NCI-H2171 (cell line): Measurements from ENCODE around the gene EVC.

Experiments used
- DNase-seq: peaks from one replicate; lab custom pipeline; 2025; lab: John Stamatoyannopoulos, UW

Gene EVC

DNA sequence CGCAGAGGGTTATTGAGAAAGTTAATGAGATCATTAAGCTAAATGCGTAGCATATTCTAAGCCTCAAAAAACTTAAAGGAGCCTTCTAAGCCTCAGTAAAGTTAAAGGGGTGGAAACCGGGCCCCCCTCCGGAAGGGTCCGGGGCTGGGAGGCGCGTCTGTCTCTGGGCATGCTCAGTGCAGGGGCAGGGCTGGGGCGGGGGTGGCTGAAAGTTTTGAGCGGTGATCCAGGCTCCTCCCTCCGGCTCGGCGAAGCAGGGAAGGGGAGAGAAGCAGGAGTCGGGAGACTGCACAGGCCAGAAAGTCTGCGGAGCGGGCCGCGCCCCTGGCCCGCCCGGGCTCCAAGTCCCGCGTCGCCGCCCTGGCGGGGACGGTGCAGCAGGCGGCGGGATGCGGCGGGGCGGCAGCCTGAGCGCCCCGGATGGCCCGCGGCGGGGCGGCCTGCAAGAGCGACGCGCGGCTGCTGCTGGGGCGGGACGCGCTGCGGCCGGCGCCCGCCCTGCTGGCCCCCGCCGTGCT is at the start of gene EVC:
TSS of gene EVC (plus strand) at position 241 of the 518 bp plus-strand sequence. CDS start at position 421, 180 bp downstream.
- peak; percentile 8 for DNase-seq

DNA sequence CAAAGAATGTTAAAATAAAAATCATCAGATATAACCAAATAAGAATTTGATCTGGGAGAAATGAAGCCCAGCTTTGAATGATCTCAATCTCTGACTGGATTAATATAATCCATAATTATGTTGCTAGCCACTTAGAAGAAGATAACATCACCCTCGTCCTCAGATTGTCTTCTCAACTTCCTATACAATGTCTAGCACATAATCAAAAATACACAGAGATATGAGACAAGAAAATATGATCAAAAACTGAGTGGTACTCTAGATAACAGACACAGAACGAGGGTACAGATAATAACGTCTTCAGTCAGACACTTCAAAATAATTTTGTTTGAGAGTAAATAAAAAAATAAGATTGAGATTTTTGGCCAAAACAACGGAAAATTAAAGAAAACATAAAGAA is 49.8 kb upstream of the EVC start:
- DNase-seq = no peak

DNA sequence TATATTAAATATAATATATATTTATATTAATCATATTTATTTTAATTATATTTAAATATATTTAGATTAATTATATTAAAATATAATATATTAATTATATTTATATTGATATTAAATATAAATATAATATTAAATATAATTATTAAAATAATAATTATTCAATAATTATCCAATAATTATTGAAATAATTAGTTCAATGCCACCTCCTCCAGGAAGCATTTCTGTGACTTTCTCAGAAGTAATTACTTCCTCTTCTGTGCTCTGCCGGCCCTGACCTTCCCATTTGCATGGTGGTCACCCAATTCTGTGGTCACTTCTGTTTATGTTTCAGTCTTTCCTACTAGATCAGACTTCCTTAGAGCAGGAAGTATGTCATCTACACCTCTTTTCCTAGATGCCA is 48.4 kb upstream of the EVC start:
- DNase-seq = no peak

DNA sequence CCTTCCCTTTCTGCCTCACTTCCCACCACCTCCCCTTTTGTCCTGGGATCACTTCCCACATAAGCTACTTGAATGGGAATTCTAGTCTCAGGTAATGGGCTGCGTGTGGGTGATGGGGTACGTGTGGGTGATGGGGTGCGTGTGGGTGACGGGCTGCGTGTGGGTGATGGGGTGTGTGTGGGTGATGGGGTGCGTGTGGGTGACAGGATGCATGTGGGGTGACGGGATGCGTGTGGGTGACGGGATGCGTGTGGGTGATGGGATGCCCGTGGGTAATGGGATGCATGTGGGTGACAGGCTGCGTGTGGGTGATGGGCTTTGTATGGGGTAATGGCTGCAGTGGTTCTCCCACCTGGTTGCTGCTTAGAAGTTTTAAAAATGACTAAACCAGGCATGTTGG is 46.2 kb upstream of the EVC start:
- DNase-seq = no peak

DNA sequence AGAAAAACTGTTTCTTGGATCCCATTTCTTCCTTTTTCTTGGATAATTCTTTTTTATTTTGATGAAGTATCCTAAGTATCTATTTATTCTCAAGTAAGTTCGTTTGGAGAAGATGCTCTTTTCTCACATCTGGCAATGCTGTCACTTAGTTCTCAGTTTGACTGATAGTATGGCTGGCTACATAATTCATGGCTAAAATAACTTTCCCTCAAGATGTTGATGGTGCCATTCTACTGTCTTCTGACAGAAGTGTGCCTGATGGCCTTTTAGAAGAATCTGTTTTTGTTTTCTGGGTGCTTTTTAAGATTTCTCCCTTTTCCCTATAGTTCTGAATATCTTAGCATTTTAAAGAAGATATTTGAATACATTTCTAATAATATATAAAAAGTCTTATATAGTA is 44.3 kb upstream of the EVC start:
- DNase-seq = no peak

DNA sequence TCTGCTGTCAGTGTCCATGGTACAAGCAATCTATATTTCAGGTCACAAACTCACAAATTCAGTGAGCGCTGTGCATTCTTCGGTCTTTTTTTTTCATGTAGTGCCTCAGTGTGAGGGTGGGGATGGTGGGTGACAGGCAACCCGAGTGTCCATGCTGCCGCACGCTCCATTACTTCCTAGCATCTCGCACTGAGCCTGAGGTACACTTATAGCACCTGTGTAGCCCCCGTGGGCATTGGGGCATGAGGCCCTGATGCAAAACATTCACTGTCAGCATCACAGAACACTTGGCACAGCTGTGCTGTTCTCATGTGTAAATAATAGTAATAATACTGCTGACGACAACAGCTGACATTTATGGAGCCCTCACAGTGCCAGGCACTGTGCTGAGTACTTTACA is 34.2 kb upstream of the EVC start:
- DNase-seq = no peak

DNA sequence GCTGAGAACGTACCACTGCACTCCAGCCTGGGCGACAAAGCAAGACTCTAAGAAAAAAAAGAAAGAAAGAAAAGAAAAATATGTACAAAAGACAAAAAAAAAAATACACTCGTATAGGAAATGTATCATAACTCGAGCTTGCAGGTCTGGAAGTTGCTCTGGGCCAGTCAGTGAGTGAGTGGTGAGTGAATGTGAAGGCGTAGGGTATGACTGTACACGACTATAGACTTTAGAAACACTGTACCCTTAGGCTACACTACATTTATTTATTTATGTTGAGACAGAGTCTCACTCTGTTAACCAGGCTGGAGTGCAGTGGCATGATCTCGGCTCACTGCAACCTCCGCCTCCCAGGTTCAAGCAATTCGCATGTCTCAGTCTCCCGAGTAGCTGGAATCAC is 32.0 kb upstream of the EVC start:
- no peak for DNase-seq

DNA sequence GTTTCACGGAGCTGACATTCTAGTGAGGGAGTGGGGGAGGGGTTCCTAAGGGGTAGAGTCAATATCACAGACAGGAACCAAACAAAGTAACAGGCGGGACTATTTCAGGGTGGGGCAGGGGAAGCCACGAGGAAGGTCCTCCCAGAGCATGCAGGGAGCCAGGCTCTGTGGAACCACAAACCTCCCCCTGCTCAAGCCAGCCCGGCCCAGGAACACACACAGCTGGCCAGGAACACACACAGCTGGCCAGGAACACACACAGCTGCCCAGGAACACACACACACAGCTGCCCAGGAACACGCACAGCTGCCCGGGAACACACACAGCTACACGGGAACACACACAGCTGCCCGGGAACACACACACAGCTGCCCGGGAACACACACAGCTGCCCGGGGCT is 27.4 kb upstream of the EVC start:
- no peak for DNase-seq

DNA sequence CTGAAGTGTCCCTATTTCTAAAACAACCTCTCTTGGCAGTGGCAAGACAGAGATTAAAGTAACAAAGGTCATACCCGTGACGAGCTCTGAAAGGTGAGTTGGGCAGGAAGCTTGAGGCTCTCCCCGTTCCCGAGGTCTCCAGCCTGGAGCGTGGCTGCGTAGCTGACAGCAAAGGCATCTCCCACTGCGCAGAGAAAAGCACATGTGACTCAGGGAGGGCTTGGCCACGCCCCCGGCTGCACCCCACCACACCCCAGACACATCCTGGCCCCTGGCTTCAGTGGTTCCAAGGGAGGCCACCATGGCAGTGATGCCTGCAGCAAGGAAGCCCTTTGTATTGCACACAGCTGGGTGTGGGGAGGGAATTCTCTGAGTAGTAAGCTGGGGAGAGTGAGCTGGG is 25.7 kb upstream of the EVC start:
- no peak for DNase-seq

DNA sequence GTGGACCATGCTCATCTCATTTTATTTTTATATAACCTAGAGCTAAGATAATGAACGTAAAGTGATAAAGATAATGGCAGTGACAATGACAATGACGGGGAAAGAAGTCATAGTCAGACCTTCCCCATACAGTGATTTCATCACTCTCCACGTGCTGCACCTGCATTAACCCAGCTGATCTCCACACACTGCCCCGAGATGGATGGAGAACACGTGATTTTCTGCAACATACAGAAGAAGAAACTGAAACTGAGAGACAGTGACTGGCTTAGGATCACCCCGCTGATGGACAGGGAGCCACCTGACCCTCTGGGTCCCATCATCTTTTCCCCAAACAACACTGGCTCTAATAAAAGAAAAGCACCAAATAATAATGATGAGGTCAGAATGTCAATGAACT is 24.7 kb upstream of the EVC start:
- DNase-seq = no peak

DNA sequence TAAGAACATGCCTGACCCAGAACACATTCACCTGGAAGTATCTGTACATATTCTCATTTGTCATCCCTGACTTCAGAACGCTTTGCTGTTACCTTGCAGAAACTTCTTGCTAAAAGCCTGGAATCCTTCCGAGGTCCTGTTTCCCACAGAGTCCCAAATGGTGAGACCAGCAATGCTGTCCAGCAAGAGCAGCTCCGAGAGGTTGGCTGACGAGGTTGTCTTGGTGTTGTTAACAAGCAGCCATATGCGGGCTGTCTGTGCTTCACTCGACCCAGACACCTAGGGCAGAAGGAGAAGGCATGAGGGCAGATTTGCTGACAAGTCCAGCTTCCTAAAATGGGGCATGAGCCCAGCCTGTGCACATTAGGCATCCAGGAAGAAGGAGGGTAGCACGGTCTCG is 21.9 kb upstream of the EVC start:
- DNase-seq = no peak

DNA sequence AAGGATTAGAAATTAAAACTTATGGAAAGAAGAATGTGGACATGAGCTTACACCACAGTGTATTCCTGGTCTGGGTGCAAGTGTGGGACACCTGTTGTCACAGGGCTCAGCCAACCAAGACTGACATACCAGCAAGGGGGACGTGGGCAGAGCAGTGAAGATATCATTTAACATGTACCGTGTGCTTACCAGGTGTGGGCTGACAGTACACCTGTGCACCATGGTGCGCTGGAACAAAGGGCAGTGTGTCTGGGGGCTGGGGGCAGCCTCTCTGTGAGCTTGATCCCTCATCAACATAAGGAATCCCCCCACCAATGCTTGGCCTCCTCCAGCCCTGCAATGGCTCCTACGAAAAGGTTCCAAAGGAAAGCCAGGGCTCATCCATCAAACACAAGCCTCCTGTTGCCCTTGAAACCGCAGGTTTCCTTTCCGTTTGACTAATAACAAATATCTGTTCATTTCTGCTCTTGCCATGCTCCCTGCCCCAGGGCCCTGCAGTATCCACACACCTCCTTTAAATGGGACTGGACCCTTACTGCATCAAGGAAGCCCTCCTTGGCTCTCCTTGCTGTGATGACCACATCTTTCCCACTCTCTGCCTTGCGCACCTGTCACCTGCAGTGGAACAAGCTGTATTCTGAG is 19.4 kb upstream of the EVC start:
- no peak for DNase-seq

DNA sequence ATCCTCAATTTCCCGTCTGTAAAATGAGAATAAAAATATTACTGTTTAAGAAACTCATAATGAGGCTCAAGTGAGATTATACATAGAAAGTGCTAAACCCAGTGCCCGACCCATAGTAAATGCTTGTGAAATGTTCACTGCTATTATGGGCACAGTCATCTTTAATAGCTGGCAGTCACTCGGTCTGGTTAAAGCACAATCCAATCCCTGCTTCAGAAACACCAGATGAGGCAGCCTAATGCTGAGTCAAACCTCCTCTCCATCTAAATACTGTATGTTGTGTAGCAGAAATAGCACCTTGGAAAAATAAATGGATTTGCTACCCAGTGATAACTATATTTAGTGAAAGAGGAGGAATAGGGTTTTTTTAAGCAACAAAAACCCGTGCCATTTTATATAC is 17.1 kb upstream of the EVC start:
- no peak for DNase-seq

DNA sequence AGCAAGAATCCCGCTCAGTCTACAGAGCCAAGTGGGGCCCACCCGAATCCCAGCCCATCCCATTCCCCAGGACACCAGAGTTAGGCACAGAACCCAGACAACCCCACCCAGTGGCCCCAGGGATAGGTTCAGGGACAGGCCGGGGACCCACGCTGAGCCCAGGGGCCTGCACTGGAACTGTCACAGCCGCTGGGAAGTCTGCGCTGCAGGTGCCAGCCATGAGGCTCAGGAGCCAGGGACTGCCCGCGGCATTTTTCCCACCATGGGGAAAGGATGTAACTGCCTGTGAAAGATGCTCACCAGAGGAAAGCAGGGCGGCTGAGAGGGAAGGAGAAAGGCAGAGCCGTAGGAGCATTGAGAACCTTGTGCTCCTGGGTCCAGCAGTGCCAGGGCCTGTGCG is 14.7 kb upstream of the EVC start:
- DNase-seq = no peak

DNA sequence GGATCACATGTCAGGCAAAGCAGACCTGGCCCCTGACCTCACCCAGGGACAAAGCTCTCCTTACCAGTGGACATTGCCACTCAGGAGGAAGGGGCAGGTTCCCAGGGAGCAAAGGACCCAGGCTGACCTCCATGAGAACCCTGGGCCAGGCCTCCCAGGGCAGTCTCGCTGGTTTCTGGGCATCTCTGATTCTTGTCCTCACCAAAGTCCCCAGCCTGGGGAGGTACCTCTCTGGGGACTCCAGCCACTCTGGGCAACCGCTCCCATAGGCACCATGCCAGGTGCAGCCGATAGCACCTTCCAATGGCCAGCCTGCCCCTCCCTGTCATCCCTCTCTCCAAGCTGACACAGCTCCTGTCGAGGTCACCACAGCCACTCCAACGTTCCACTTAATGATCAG is 10.5 kb upstream of the EVC start:
- no peak for DNase-seq

DNA sequence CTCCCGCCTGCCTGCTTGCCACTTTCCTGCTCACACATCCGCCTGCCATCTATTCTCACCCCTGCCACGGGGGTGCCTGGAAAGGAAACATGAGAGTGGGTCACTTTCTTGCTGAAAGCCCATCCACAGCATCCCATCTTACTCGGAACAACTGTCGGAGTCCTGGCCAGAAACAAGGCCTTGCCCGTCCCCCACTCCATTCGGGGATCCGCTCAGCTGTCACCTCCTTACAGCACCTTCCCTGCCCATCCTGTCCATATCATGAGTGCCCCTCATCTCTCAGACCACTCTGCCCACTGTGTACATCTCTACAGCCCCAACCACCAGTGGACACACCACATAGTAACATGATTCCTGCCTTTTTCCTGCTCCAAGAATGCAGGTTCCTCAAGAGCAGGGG is 9.0 kb upstream of the EVC start:
- no peak for DNase-seq

DNA sequence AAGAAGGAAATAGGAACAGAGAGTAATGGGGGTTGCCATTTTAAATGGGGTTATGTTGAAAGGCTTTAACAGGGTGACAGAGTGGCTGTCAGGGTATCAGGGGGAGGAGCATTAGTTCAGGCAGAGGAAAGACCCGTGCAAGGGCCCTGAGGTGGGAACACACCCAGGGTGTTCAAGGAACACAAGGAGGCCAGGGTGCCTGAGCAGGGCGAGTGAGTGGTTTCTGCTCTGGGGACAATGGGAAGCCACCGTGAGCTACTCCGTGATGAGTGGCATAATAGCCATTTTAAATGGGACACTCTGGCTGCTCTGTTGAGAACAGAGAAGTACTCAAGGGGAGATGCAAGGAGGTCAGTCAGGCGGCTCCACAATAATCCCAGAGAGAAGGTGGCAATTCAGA is 7.2 kb upstream of the EVC start:
- DNase-seq = no peak

DNA sequence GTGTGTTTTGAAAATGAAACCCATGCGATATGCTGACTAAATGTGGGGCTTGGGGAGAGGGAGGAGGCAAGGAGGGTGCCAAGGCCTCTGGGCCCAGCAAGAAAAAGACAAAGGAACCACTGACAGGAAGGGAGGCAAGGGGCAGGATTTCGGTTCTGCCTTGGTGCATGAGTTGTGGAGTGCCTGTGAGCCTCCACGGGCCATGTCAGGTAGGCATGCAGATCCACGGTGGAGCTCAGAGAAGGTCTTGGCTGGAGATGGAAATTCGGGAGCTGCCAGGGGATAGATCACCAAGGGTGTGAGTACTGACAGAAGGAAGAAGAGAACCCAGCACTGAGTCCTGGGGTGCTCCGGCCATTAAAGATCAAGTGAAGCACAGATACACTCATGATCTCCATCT is 6.7 kb upstream of the EVC start:
- DNase-seq = no peak

DNA sequence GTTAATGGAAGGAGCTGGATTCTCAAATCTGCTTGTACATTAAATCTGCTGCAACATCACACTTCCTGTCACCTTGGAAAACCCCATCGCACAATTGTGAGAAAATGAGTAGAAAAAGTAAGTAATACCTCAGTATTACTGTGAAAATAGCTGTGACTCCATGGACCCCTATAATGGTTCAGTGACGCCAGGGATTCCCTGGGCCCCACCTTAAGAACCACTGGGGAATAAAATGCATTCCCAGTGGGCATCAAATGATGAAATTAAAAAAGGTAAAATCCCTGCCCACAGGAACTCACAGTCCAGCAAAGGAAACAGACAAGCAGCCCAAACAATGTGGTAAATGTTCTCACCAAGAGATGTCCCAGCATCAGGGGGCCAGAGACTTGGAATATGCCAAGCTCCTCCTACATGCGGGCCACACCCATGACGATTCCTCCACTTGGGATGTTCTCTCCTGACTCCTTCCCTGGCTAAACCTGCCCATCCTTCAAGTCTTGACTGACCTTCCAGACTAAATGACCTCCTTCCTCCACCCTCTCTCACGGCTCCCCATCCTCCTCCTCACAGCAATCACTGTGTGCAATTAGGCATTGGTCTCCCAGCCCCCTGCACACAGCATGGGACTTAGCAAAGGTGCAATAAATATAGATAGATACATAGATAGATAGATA is 5.2 kb upstream of the EVC start:
- no peak for DNase-seq

DNA sequence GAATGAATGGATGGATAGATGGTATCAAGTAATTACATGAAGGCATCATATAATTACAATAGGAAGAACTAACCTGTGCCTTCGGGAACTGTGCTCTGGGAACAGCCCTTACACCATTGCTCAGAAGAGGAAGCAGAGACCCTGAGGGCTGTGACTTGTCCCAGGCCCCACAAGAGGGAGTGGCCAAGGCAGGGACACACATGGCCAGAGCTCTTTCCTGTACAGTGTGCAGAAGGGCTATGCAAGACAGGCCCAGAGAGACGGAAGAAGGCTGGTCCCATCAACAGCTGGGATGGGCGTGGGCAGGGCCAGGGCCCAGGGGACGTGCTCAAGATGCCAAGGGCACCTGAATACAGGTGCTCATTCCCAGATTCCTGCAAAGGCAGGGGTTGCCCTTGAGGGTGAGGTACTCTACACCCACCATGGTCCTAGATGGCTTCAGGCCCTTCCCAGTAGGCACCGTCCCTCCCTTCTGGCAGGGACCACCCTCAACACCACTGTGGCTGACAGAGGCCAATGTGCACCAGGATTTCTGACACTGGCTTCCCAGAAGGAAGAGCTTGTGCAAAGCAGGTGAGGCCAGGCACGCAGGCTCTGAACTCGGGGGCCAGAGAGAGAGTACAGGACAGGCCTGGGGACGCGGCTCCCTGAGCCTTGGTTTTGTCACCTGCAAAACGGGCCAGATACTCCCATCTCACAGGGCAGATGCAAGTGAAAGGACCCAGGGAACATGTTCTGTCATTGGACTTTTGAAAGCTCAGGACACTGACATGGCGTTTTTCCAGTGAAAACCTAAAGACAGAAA is 4.3 kb upstream of the EVC start:
- DNase-seq = no peak

DNA sequence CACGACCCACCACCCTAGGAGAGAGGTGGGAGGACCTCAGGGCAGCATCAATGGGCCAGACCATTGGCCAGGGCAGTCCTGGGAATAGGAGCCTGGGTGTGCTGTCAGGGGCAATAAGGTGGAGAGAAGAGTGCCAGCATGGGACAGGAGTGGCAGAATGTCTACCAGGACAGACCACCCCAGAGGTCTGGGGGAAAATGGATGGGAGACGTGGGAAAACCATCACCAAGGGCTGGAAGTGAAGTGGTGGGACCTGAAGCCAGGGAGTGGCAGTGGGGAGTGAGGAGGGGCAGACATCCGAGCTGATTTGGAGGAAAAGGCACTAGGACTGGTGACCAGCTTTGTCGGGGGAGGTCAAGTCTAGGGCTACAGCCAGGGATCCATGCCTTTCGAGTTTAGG is 3.6 kb upstream of the EVC start:
- no peak for DNase-seq

DNA sequence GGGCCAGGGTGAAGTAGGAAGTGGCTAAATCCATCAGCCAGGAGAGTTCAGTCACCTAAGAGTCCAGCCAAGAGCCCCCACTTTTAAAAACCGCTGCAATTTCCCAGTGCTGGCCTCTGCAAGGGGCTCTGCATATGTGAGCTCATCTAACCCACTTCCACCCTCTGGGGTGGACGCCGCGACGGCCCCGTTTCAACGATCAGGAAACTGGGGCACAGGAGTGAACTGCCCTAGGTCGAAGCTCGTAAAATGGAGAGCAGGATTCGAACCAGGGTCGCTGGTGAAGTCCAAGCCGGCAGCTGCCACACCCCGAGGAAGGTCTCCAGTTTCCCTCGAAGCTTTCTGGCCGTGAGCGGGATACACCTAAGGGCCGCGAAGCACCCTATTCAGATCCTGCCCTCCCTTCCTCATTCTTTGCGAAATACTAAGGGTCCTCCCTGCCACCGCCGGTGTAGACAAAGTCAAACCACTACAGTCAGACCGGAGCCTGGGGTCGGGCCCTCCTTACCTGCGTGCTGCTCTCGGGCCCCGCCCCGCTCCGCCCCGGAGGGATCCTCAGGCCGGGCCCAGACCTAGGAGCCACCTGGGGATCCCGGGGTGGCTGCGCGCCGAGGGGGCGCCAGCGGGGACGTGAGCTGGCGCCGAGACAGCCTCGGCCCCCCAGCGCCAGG is 3.1 kb upstream of the EVC start:
- DNase-seq = no peak
